ENCODE data around the gene USP34.
A peak's percentile ranks its signal among the peaks of the same experiment; 100 is the strongest.

The USP34 gene

GRCh38 chr2:61183795-61184194, 287.1 kb downstream of the USP34 start:
- in situ Hi-C loops (cut with MboI; ENCODE audit: low pct_unique_long_range_greater_than_20kb, low sequenced_read_pairs, unreplicated experiment), result no loop called here
- DNase-seq (ENCODE audit: low spot score), result no peak
- no peak for TF ChIP-seq CTCF (IDR thresholded peaks at IDR 0.05; ENCODE audit: extremely low read depth, insufficient read depth, missing control alignments)

- in situ Hi-C loops (cut with MboI; ENCODE audit: low pct_unique_long_range_greater_than_20kb, low sequenced_read_pairs, unreplicated experiment), result no loop called here
- TF ChIP-seq CTCF (IDR thresholded peaks at IDR 0.05; ENCODE audit: extremely low read depth, insufficient read depth, missing control alignments), result no peak
- DNase-seq (ENCODE audit: low spot score), result no peak
Observed at GRCh38 chr2:61182059-61182383, 288.9 kb downstream of the USP34 start.

- DNase-seq (ENCODE audit: low spot score), result no peak
- in situ Hi-C loops (cut with MboI; ENCODE audit: low pct_unique_long_range_greater_than_20kb, low sequenced_read_pairs, unreplicated experiment), result no loop called here
- no peak for TF ChIP-seq CTCF (IDR thresholded peaks at IDR 0.05; ENCODE audit: extremely low read depth, insufficient read depth, missing control alignments)
Observed at GRCh38 chr2:61181382-61182058, 289.4 kb downstream of the USP34 start.

GRCh38 chr2:61180686-61181085, 290.2 kb downstream of the USP34 start:
- in situ Hi-C loops (cut with MboI; ENCODE audit: low pct_unique_long_range_greater_than_20kb, low sequenced_read_pairs, unreplicated experiment), result no loop called here
- no peak for TF ChIP-seq CTCF (IDR thresholded peaks at IDR 0.05; ENCODE audit: extremely low read depth, insufficient read depth, missing control alignments)

GRCh38 chr2:61179701-61180639, 290.9 kb downstream of the USP34 start:
- DNase-seq (ENCODE audit: low spot score), result no peak
- in situ Hi-C loops (cut with MboI; ENCODE audit: low pct_unique_long_range_greater_than_20kb, low sequenced_read_pairs, unreplicated experiment), result no loop called here
- TF ChIP-seq CTCF (IDR thresholded peaks at IDR 0.05; ENCODE audit: extremely low read depth, insufficient read depth, missing control alignments), result no peak

More at GRCh38 chr2:61180686-61181085, 290.2 kb downstream of the USP34 start:
- DNase-seq (ENCODE audit: low spot score), result no peak

- in situ Hi-C loops (cut with MboI; ENCODE audit: low pct_unique_long_range_greater_than_20kb, low sequenced_read_pairs, unreplicated experiment), result no loop called here
- no peak for TF ChIP-seq CTCF (IDR thresholded peaks at IDR 0.05; ENCODE audit: extremely low read depth, insufficient read depth, missing control alignments)
- peak; percentile 34 for DNase-seq (ENCODE audit: low spot score)
Observed at GRCh38 chr2:61178603-61179545, 292.0 kb downstream of the USP34 start.

Measured in GM13977 (cell line).